Stimulated activated CD4-positive, alpha-beta T cell treated with anti-CD3 and anti-CD28 coated beads, TNF-alpha, amount 100 ng/mL, for 24 hours (primary cell): ENCODE data around the gene OSBP2.

Source experiments
- DNase-seq, 3 experiments: peaks; one replicate each; pipeline ENCODE4 v3.0.0-alpha.2; 2020; ENCODE audit warnings: low read depth in 3 of 3

The OSBP2 gene

GRCh38 chr22:30933457-30933856 lies 238.8 kb downstream of the OSBP2 start:
- no peak for DNase-seq

GRCh38 chr22:30934053-30934452 lies 239.4 kb downstream of the OSBP2 start:
- DNase-seq, result no peak

- DNase-seq, result peak in 2 of 3 experiments; percentile 16 to 30
These were observed 246.2 kb downstream of the OSBP2 start for GRCh38 chr22:30940685-30941362.

GRCh38 chr22:30941363-30941740 lies 246.7 kb downstream of the OSBP2 start:
- no peak for DNase-seq

GRCh38 chr22:30943368-30943767 lies 248.7 kb downstream of the OSBP2 start:
- no peak for DNase-seq

- no peak for DNase-seq
These were observed 250.3 kb downstream of the OSBP2 start for GRCh38 chr22:30944986-30945385.

GRCh38 chr22:30945653-30946052 lies 251.0 kb downstream of the OSBP2 start:
- DNase-seq, result no peak

GRCh38 chr22:30946354-30946753 lies 251.7 kb downstream of the OSBP2 start:
- no peak for DNase-seq

GRCh38 chr22:30947173-30947815 lies 252.6 kb downstream of the OSBP2 start:
- no peak for DNase-seq

- no peak for DNase-seq
These were observed 253.3 kb downstream of the OSBP2 start for GRCh38 chr22:30947816-30948454.

- no peak for DNase-seq
These were observed 254.3 kb downstream of the OSBP2 start for GRCh38 chr22:30948930-30949342.

GRCh38 chr22:30949934-30950660 lies 255.4 kb downstream of the OSBP2 start:
- no peak for DNase-seq

- no peak for DNase-seq
These were observed 258.5 kb downstream of the OSBP2 start for GRCh38 chr22:30953206-30953605.

- no peak for DNase-seq
These were observed 260.5 kb downstream of the OSBP2 start for GRCh38 chr22:30955153-30955552.
